Stimulated activated CD4-positive, alpha-beta T cell treated with anti-CD3 and anti-CD28 coated beads, Interleukin-4, amount 100 ng/mL, for 4 hours (primary cell): ENCODE measurements around the gene BRSK2.
"Not testable (repeated sequence)": the region's sequence is repeated elsewhere in the genome, so short reads cannot be mapped to it uniquely, and the experiment has no call there.

Source experiments
- DNase-seq, 2 experiments: peaks; one replicate each; pipeline ENCODE4 v3.0.0-alpha.2; 2020

The BRSK2 gene

DNA sequence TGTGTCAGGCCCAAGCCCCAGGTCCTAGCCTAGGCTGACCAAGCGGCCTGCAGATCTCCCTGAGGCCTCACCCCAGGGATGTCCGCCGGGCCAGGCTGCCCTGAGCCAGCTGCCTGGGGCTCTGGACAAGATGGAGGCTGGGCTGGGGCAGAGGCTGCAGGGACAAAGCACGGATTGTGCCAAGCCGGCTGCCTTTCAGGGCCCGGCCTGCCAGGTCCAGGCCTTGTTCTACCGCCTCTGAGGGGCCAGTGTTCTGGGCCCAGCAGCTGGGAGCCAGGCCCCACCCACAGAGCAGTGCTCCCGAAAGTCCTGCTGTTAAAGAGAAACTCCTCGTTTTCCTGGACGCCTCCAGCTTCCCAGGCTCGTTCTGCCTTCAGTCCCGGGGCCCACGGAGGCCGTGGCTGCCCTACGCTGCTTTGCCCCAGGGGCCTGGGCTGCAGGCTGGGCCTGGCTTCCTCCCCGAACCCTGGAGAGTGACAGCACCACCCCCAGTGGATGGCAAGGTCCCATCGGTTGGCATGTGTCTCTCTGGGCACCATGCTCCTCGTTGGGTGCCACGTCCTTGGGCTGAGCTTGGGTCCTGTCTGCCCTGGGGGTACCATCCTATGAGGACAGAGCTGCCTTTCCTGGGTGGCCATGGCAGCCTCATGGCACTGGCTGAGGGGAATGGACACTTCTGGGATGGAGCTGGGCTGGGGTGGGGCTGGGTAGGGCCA lies 7.6 kb downstream of the BRSK2 start:
- DNase-seq: no peak

DNA sequence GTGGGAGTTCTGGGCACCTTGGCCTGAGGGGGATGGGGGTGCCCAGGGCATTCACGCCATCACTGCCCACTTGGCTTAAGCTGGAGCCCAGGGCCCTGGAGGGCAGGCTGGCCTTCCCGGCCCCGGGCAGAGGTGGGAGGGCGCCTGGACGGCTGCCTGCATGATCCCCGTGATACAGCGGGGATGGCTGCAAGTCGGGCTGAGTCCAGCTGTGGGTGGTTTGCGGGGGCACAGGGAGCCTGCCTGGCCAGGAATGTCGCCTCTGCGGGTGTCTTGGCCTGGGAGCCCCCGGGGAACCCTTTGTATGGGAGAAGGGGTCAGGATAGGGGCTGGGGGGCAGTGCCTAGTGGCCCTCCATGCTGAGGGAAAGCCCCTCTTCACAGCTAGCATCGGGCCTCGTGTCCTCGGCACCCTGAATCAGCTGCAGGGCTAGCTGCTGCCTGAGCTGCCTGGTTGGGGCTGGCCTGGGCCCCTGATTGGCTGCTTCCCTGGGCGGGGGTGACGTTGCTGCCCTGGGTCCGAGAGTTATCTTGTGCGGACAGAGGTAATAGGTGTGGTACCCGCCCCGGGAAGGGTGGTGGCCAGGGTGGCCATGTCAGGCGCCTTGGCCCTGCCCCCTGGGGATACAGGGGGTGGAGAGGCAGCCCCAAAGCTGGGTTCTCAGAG lies 8.3 kb downstream of the BRSK2 start:
- DNase-seq: no peak

DNA sequence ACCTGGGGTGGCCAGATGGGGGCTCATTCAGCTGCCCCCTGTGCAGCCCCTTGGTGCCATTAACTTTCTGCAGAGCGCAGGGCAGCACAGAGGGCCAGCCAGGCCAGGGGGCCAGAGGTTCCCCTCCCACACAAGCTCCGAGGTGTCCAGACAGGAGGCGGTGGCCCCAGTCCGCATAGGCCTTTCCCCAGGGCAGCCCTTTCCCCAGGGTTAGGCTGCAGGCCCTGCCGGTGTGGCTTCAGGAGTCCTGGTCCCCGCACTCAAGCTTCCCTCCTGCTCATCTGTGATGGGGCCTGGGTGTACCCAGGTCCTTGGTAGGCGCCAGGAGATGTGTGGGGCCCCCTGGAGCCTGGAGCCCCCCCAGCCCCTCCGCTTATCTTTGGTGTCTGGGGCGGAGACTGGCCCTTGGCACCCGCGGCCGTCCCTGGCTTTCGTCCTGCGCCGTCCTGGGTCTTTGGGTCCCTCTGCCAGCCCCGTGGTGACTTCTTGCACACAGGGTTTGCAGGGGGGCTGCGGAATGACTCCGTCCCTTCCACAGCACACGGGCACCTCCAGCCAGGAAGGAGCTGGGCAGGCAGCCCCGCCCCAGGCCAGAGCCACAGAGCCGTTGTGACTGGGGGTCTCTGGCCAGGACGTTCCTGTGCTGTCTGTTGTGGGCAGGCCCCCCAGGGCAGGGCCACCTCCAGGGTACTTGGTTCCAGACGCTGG lies 8.9 kb downstream of the BRSK2 start:
- DNase-seq: no peak

DNA sequence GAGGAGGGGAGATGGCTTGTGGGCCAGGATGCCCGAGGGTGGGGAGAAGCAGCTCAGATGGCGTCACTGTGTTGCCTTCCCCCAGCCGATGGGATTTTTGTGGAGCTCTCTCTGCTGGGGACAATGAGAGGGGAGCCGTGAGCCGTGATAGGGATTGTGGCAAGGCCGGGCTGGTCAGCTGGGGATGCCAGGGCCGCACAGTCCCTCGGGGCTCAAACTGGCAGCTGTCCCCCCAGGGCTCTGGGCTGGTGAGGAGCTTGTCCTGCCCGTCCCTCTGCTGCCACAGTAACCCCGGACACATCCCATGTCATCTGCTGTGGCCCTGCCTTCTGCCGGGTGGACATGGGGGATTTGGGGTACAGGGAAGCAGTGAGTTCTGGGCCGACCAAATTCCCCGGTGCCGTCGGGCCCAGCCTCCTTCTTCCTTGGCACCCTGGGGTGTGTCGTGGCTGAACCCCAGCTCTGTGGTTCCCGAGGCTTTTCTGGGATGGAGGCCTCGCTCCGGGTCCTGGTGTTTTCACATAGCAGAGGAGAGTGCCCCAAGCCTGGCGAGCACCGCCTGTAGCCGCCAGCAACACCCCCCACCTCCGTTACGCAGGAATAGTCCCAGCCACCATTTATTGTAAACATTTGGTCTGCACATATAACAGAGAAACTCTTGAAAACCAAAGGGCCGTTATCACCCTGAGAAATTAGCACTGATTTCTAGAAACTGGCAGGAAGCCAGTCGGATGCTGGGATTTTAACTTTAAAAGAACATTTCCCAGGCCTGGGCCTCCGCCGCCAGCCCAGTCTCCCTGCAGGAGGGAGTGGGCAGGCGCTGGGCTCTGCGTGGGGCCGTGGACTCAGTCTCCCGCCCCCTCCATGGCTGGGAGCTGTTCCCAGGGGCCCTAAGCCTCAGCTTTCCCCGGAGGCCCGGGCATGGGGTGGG lies 9.9 kb downstream of the BRSK2 start:
- no peak for DNase-seq

DNA sequence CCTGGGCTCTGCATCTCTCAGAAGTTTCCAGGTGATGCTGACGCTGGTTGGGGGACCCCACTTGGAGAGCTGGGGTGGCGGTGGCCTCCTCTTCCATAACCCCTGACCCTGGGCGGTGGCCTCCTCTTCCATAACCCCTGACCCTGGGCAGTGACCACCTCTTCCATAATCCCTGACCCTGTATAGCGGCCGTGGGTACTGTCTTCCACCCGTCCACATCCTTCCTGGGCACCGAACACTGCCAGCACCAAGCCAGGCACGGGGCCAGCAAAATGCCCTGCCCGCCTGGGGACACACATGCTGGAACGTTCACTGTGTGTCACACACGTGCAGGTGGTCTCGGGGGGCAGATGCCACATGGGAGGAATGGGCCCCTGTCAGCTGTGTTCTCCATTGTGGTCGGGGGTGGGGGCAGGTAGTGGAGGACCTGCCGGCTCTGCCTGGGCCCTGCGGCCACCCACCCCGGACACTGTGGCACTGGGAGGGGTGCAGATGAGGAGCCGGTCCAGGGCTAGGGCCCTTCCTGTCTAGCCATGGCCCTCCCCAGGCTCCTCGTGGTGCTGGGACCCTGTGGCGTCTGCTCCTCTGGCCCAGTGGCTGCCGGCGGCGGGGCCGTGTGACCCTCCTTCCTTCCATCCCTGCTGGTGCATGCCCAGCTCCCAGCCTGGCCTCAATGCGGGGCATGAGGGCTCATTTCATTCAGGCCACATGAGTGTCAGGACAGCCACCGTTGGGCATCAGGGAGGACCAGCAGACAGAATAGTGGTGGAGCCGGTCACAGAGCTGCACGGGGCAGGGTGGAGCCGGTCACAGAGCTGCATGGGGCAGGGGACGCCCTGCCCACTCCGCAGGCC lies 10.8 kb downstream of the BRSK2 start:
- no peak for DNase-seq

DNA sequence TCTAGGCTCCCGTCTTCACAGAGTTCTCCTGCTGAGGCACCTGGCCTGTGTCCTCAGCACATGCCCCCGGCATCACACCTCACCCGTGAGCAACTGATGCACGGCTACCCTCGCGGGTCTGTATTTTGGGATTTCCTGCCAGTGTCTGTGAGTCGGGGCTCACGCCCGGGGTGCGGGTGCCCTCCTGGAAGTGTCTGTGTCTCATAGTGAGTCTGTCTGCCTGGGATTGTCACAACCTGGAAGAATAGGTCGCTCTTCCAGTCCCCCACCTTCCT lies 11.4 kb downstream of the BRSK2 start:
- DNase-seq: no peak

DNA sequence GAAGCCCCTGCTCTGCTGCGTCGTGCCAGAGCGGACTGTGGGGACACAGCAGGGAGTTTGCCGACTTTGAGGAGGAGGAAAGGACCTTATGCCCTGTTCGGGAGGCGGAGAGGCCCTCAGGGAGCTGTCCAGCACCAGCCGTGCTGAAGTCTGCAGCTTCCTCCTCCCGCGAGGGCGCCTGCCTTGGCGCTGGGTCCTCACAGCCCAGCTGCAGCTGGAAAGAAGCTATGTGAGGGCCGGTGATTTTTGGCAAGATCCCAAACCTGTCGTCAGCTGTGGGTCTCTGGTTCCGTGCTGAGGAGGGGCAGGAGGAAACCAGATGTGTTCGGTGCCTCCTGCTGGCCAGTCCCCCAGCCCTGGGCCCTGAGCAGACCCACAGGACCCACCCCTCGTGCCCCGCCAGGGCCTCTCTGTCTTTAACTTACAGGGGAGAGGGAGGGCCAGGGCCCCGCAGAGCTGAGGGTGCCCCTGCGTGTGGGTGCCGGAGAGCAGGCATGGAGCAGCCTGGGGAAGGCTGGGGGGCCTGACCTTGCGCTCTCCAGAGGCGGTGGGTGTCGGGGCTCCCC lies 12.0 kb downstream of the BRSK2 start:
- DNase-seq: peak in 1 of 2 experiments; percentile 43

DNA sequence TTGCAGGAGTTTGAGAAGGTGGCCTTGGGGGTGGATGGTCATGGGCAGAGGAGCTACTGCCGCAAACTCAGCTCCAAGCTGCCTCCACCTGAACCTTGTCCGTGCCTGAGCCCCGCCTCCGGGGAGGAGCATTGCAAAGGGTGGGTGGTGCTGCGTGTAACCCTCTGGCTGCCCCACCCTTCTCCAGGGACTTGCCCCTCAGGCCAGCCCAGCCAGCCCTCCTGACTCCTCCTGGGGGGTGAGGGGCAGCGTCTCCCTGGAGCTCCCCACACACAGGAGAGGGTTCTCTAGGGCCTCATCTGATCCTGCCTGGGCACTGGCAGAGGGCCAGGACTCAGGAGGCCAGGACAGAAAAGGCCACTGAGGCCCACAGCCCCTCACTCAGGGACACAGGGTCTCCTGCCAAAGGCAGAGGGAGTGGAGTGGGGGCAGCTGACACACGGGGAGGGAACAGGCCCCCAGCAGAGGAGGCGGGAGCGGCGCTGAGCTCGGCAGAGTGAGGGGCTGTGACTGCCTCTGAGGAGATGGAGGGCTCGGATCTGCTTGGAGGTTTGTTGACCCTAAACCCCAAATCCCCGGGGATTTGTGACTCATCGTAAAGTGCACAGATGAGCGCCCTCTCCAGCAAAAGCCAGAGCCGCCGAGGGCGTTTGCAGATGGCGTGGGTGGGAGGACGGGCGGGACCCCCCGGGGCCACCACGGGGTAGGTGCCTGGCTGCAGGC lies 12.8 kb downstream of the BRSK2 start:
- DNase-seq: no peak

DNA sequence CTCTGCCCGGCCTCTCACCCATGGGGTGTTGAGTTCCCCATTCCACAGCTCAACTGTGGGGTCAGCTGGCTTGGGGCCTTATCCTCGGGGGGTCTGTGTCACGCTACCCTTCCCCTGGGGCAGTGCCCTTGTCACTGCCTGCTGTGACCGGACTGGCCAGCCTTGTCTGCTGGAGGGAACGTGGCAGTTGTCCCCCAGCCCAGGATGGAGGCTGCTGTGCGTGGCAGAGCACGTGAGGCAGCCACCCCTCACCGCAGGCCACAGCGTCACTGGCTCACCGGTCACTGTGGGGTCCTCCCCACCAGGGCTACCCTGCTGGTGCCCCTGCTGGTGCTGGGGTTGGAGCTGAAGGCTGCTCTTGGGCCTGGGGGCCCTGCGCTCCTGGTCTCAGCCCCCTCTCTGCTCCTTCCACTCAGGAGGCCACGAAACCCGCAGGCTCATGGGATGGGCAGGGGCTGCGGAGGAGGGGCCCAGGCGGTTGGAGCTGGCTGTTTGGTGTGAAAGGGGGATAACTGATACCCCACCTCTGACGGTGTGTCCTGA lies 13.4 kb downstream of the BRSK2 start:
- no peak for DNase-seq

DNA sequence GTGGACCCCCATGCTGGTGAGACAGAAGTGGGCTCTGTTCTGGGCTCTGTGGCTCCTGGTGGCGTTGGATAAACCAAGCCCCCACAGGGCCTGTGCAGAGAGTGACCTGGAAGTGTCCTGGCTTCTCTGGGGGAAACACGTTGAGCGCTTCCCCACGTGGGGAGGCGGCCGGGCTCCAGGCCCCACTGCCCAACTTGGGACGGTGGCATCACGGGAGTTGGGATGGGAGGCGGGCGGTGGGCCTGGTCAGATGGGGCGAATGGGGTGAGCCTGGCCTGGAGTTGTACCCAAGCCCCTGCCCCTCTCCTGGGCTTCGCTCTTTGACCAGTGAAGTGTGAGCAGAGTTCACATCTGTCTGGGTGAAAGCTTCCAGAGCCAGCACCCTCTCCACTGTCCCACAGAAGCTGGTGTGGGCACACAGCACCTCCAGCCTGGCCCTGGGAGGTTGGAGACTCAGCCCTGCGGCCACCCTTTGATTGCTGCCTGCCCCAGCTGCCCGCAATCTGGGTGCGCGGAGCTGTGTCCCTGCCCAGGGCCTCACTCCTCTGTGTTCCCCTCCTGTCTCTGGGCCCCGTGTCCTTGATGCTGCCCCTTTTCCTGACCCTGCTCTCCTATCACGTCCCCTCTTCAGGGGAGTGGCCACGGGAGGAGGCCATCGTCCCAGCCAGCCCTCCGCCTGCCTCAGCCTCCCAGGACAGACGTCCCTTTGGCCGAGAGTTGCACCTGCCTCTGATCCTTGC lies 14.2 kb downstream of the BRSK2 start:
- DNase-seq: no peak

DNA sequence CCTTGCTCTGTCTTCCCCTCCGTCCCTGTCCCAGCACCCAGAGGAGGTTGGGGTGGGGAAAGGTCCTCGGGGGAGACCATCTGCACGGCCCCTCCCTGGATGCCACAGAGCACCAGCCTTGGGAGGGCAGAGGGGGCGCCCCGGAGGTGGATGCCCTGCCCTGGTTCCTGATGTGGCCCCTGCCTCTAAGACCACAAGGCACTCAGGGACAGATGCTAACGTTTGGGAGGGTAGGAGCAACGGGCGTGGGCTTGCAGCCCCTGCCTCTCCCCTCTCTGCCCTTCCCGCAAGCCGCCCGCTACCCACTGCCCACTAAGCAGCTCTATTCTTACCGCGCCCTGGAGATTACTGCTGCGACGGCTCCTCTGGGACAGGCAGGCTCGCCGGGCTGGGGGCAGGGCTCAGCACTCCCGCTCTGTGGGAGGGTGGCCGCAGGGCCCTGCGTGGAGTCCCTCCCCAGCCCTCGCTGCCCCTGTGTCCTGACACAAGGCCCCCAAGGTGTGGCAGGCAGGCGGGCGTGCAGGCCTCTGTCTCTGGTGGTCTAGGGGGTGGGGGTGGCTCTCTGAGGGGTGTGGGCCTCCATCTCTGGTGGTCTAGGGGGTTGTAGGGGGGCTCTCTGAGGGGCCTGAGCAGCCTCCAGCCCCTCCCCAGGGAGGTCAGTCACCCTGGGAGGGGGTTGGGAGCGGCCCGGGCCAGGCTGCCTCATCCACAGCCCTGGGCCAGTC lies 14.9 kb downstream of the BRSK2 start:
- DNase-seq: no peak

DNA sequence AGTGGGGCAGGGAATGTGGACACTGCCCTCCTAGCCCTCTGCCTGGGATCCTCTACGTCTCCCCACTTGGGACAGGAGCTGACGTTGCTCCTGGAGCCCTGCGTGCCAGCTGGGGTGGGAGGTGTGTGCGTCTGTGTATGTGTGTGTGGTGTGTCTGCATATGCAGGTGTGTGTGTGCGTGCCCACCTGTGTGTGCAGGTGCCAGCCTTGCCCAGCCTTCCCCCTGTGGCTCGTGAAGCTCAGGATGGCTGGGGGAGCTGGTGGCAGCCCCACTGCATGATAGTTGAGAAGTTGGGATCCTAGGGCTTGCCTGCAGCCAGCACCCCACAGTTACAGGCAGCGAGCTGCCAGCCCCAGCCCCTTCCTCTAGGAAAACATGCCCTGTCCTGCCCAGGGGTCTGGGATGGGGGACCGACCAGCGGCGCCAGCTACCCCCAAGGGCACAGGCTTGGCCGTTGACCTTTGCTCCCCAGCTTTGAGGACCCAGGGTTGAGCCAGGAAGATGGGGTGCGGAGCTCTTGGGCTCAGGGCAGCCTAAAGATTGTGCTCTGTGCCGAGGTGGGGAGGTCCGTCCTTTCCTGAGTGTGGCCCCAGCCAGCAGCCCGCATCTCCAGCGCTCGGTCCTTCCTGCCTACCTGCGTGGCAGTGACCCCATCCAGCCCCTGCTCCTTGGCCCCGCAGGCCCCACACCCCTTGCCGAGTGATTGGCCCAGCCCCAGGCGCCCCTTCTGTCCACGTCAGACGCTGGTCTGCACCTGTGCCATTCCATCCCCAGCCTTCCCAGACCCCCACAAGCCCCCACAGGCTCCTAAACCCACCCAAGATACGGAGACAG lies 15.7 kb downstream of the BRSK2 start:
- DNase-seq: no peak

DNA sequence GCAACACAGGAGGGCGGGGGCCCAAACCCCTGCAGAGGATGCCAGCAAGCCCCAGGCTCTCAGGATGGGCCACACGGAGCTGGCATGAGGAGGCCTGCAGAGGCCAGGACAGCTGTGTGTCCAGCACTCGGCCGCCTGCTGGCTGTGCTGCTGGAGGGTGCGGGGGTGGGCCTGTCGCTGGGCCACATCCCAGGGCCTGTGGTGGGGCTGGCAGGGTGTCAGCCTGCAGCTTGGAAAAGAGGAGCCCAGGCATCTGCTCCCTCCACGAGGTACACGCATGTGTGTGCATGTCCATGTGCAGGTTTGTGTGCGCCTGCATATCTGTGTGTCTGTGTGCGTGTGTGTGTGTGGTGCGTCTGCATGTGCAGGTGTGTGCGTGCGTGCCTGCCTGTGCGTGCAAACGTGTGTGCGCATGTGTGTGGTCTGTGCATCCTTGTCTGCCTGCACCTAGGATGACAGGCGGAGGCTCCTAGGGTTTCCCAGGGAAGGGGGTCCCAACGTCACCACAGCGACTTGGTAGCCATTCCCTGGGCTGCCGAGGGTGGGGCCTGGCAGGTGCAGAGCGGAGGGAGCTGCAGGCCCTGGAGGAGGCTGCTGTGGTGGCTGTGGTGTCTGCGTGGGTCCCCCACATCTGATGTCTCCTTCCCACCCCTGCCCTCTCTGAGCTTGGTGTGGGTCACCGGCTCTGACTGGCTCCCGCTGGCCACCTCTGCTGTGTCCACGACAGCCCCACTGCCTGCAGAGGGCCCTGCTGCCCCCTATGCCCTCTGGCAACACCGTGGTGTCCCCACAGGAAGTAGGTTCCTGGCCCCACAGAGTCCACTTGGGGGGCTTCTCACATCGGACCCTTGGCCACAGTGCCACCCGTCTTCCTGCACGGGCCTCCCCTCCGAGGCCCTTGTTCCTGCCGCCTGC lies 17.1 kb downstream of the BRSK2 start:
- no peak for DNase-seq

DNA sequence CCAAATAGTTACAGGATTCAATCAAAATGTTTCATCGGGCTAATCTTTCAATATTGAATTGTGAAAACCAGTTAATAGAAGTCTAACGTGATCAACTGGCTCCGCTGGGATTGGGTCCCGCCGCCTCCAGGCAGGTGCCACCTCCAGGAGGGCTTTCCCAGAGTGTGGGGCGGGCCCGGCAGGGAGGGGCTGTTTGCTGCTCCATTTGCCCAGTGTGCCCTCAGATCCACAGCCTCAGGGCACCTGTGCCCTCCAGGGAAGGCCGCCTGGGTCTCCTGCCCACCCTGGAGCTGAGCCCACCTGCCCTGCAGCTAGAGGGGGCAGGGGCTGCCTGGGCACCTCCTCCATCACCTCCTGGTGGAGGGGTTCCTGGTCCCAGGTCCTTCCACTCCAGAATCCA lies 17.9 kb downstream of the BRSK2 start:
- no peak for DNase-seq

DNA sequence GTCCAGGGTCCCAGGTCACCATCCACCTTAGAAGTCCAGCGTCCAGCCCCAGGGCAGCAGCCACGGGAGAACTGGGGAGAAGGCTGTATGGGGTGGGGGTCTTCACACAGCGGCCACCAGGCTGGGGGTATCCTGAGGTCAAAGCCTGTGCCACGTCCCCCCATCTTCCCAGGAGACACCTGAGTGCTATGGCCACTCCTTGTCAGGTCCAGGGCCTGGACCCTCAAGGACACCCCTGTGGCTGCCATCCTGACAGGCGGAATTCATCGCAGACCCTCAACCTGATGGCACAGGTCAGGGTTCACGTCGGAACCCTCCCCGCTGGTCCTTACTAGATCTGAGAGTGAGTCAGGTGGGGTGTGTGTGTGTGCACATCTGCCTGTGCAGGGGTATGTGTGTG lies 18.6 kb downstream of the BRSK2 start:
- no peak for DNase-seq

DNA sequence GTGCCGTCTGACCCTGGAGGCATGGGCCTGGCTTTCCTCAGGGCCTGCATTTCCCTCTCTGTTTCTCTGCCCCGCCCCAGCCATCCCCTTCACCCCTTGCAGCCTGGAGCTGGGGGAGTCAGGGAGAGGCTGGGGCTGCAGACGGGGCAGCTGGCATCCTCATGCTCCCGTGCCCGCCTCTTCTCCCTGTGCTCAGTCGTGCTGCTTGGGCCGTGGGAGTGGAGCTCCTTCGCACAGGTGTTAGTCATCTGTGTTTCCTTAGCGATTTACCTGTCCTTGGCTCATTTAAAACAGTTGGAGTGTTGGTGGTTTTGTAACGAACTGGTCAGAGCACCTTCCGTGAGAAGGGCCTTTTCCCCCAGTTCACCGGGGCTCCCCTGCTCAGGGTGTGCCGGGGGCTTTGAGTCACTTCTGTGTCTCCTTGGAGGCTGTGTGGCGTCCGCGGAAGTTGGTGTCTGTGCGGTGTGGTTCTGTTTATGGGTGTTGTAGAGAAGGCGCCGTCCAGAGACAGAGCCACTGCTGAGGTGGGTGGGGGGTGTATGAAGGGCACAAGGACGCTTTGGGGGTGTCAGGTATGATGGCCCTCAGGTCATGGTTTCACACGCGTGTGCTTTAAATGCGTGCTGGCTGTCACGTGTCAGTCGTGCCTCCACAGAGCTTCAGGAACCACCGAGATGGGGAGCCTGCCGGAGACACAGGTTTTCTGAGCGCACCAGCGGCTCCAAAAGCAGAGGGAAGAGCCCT lies 19.5 kb downstream of the BRSK2 start:
- DNase-seq: no peak

DNA sequence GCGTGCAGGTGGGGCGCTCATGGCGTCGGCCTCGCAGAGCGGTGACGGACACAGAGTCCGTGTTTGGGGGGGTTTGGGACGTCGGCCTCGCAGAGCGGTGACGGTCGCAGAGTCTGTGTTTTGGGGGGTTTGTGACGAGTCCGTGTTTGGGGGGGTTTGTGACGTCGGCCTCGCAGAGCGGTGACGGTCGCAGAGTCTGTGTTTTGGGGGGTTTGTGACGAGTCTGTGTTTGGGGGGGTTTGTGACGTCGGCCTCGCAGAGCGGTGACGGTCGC lies 20.1 kb downstream of the BRSK2 start:
- not testable (repeated sequence) for DNase-seq
